MCF 10A (cell line): ENCODE data around the gene TMEM54. TPM values are rescaled to one million over a fixed set of nuclear protein-coding genes. Genes with fewer than 3 reads are reported as not detected.

Source experiments
- BruUV-seq: library from RNA; stranded (reverse); fragments of 400-500 nt; replicated peaks from 2 replicates; lab custom pipeline; 2021; lab: Mats Ljungman, UMichigan
- CTCF ChIA-PET: fragments of 300-600 bp; sonication (Branson Sonifier 250); formaldehyde crosslinking; extraction: SDS; loops from one replicate; lab custom pipeline; 2021; ENCODE audit warnings: antibody characterized with exemption, inconsistent platforms; lab: Yijun Ruan, JAX
- POLR2A ChIA-PET: fragments of 300-600, 350-650 bp; sonication (Branson Sonifier 250); formaldehyde crosslinking; extraction: SDS; loops from one replicate; lab custom pipeline; 2020; ENCODE audit warnings: antibody characterized with exemption, inconsistent platforms; lab: Yijun Ruan, JAX
- DNase-seq: peaks from one replicate; pipeline ENCODE4 v3.0.0-alpha.2; 2018; ENCODE audit not compliant: unreplicated experiment
- H3K27ac Mint-ChIP-seq: one replicate; pipeline ENCODE4 v1.8.0; 2022; ENCODE audit warnings: mild to moderate bottlenecking, low read depth, mixed read lengths; ENCODE audit not compliant: unreplicated experiment
- H3K27me3 Mint-ChIP-seq: one replicate; pipeline ENCODE4 v1.8.0; 2022; ENCODE audit warnings: mixed read lengths; ENCODE audit not compliant: insufficient read depth, unreplicated experiment
- H3K36me3 Mint-ChIP-seq: one replicate; pipeline ENCODE4 v1.8.0; 2022; ENCODE audit warnings: mild to moderate bottlenecking, moderate library complexity, mixed read lengths; ENCODE audit not compliant: insufficient read depth, unreplicated experiment
- H3K4me1 Mint-ChIP-seq: one replicate; pipeline ENCODE4 v1.8.0; 2022; ENCODE audit warnings: mixed read lengths; ENCODE audit not compliant: insufficient read depth, unreplicated experiment
- H3K4me3 Mint-ChIP-seq: one replicate; pipeline ENCODE4 v1.8.0; 2022; ENCODE audit warnings: mild to moderate bottlenecking, moderate library complexity, mixed read lengths; ENCODE audit not compliant: unreplicated experiment
- H3K9me3 Mint-ChIP-seq: one replicate; pipeline ENCODE4 v1.8.0; 2022; ENCODE audit warnings: mixed read lengths; ENCODE audit not compliant: unreplicated experiment
- CTCF ChIP-seq: fragments of 200-600 bp; IDR thresholded peaks from one replicate; pipeline ENCODE4 v1.8.0; 2022; ENCODE audit warnings: antibody characterized with exemption, mild to moderate bottlenecking; ENCODE audit not compliant: unreplicated experiment
- intact Hi-C: fragments of 100-400 bp; cut with micrococcal nuclease; formaldehyde crosslinking; loops from 2 replicates; pipeline ENCODE4 v1.14.1; 2022
- total RNA-seq: library from RNA; stranded (reverse); gene quantifications from 2 replicates; pipeline ENCODE4 v1.2.3, GENCODE V29; 2022

The TMEM54 gene
- total RNA-seq, 1 experiment from 2014 or later: 6.2 TPM

GRCh38 chr1:32937061-32937460 is 35.9 kb upstream of the TMEM54 start:
- DNase-seq: no peak
- ChIA-PET POLR2A (interaction anchor here (1.3 to 3.0 kb wide), 2 partner anchors 11 to 44 kb away, joined by 3 to 10 read pairs; no protein-coding TSS in a partner anchor), CTCF (interaction anchor here (0.9 to 11.2 kb wide), 6 partner anchors 70 to 149 kb away, joined by 3 to 140 read pairs (median 6); no protein-coding TSS in a partner anchor)
- BruUV-seq: no TSS peak
- intact Hi-C loops: no loop called here
- Mint-ChIP-seq H3K36me3 (peaks cover 63% of the 10 kb centered on the region), H3K27ac (peak overlapping the region; percentile 23), H3K9me3 (no peaks in the 10 kb centered on the region), H3K4me1 (peaks cover 18% of the 10 kb centered on the region), H3K27me3 (no peaks in the 10 kb centered on the region), H3K4me3 (no peak overlapping the region)
- TF ChIP-seq CTCF: no peak

GRCh38 chr1:32934535-32934934 is 33.3 kb upstream of the TMEM54 start:
- BruUV-seq: no TSS peak
- POLR2A ChIA-PET: interaction anchor here (0.7 to 5.9 kb wide), 9 partner anchors 9 to 196 kb away, joined by 3 to 63 read pairs (median 6); no protein-coding TSS in a partner anchor
- CTCF ChIA-PET: interaction anchor here (0.6 to 11.2 kb wide), 22 partner anchors 9 to 161 kb away, joined by 3 to 140 read pairs (median 6); partner anchors contain the start of gene AZIN2
- no peaks in the 10 kb centered on the region for H3K9me3 Mint-ChIP-seq
- no peak overlapping the region for H3K4me3 Mint-ChIP-seq
- no peak for DNase-seq
- no peaks in the 10 kb centered on the region for H3K27me3 Mint-ChIP-seq
- no peak overlapping the region for H3K27ac Mint-ChIP-seq
- intact Hi-C loops: no loop called here
- peaks cover 14% of the 10 kb centered on the region for H3K4me1 Mint-ChIP-seq
- H3K36me3 Mint-ChIP-seq: peaks cover 41% of the 10 kb centered on the region
- no peak for TF ChIP-seq CTCF

- H3K9me3 Mint-ChIP-seq: no peaks in the 10 kb centered on the region
Observed at GRCh38 chr1:32933742-32934322, 32.6 kb upstream of the TMEM54 start.

More at GRCh38 chr1:32933742-32934322, 32.6 kb upstream of the TMEM54 start:
- peaks cover 10% of the 10 kb centered on the region for H3K4me1 Mint-ChIP-seq
- H3K27ac Mint-ChIP-seq: no peak overlapping the region
- ChIA-PET CTCF (interaction anchor here (0.6 to 11.2 kb wide), 36 partner anchors 10 to 534 kb away, joined by 3 to 140 read pairs (median 4); partner anchors contain the start of gene AZIN2), POLR2A (interaction anchor here (0.6 to 5.9 kb wide), 17 partner anchors 10 to 197 kb away, joined by 3 to 63 read pairs (median 5); partner anchors contain the start of gene RNF19B)
- BruUV-seq: no TSS peak
- intact Hi-C loops: loop anchor here (1.0 to 2.0 kb wide), 4 partner anchors 29 to 152 kb away; no protein-coding TSS in a partner anchor
- peak overlapping the region; percentile 2 for H3K4me3 Mint-ChIP-seq
- H3K27me3 Mint-ChIP-seq: no peaks in the 10 kb centered on the region
- peak; percentile 47 for DNase-seq
- H3K36me3 Mint-ChIP-seq: peaks cover 34% of the 10 kb centered on the region
- TF ChIP-seq CTCF: no peak
